Activated CD4-positive, alpha-beta T cell treated with anti-CD3 and anti-CD28 coated beads, Interleukin-2, amount 10 ng/mL, durations not matched to agents 24 days and 14 days (primary cell): ENCODE results near the gene SNRNP27. TPM values are rescaled to one million over a fixed set of nuclear protein-coding genes. Genes with fewer than 3 reads are reported as not detected.

Source experiments
- total RNA-seq: library from RNA; stranded (reverse); gene quantifications from 2 replicates; pipeline ENCODE4 v1.2.3, GENCODE V29; 2022

SNRNP27 gene
- total RNA-seq, 1 donor from 2014 or later = 63.3 TPM

Other genes starting within 250 kb of the SNRNP27 start
- 47.4 and 49.0 TPM in 2 replicates for gene ANXA4, start 151.8 kb upstream of the SNRNP27 start, total RNA-seq
- gene GMCL1, start 64.3 kb upstream of the SNRNP27 start, total RNA-seq = 25.9 and 28.0 TPM in 2 replicates
- gene MXD1, start 21.2 kb downstream of the SNRNP27 start, total RNA-seq = 11.7 and 12.6 TPM in 2 replicates
- 0.75 and 1.4 TPM in 2 replicates for gene ASPRV1, start 67.7 kb downstream of the SNRNP27 start, total RNA-seq
- gene PCBP1, start 193.5 kb downstream of the SNRNP27 start, total RNA-seq = 443 and 447 TPM in 2 replicates